Left ventricle myocardium inferior (tissue), 1 donor: ENCODE results near the gene PAIP1. TPM values are rescaled to one million over a fixed set of nuclear protein-coding genes. Genes with fewer than 3 reads are reported as not detected.
A peak's percentile ranks its signal among the peaks of the same experiment; 100 is the strongest.

Experiments used
- DNase-seq: peaks from one replicate; pipeline ENCODE4 v3.0.0-alpha.2; 2020
- H3K27ac ChIP-seq: fragments of 200-600 bp; replicated peaks from 2 replicates; pipeline ENCODE4 v1.8.0; 2021
- H3K27me3 ChIP-seq: fragments of 200-600 bp; 2 replicates; pipeline ENCODE4 v1.8.0; 2021; ENCODE audit warnings: low read depth
- H3K36me3 ChIP-seq: fragments of 200-600 bp; 2 replicates; pipeline ENCODE4 v1.8.0; 2021
- H3K4me1 ChIP-seq: fragments of 200-600 bp; 2 replicates; pipeline ENCODE4 v1.8.0; 2021
- H3K4me3 ChIP-seq: fragments of 200-600 bp; 2 replicates; pipeline ENCODE4 v1.8.0; 2021; ENCODE audit warnings: mild to moderate bottlenecking, moderate library complexity
- H3K9me3 ChIP-seq: fragments of 200-600 bp; replicated peaks from 2 replicates; pipeline ENCODE4 v1.8.0; 2021
- CTCF ChIP-seq: fragments of 200-600 bp; IDR thresholded peaks from 2 replicates; pipeline ENCODE4 v1.8.0; 2021; ENCODE audit warnings: antibody characterized with exemption, mild to moderate bottlenecking, borderline replicate concordance
- intact Hi-C: fragments of 100-400 bp; cut with micrococcal nuclease; formaldehyde crosslinking; loops from one replicate; pipeline ENCODE4 v1.11.0; 2022
- long read RNA-seq: library from polyadenylated mRNA; unstranded; transcript quantifications from one replicate; pipeline ENCODE4 v2.0.0, GENCODE V29; 2021
- total RNA-seq: library from RNA; stranded (reverse); fragmentation: NEBNext Ultra II Directional; extraction: Animal tissue kit (Norgen Biotek cat#: 25700); gene quantifications from one replicate; pipeline ENCODE4 v1.2.1, GENCODE V29; 2021
- donor health status: DM: no; HTN: yes; CAD: no; lungs with severe emphysema.

The PAIP1 gene
- 129 TPM for total RNA-seq
- long read RNA-seq, transcript PAIP1-203 (11 exons, 1,734 nt): minor isoform, 63 of 291 reads
- long read RNA-seq, transcript PAIP1-201 (11 exons, 2,782 nt): major isoform, 202 of 291 reads
- long read RNA-seq, partial matches to known transcripts: 4 of 291 reads
- long read RNA-seq, other reads (novel, unspliced or antisense): 21 of 291 reads

- Histone ChIP-seq H3K9me3 (no peaks in the 10 kb centered on the region), H3K4me1 (peaks cover 56% of the 10 kb centered on the region), H3K27me3 (no peaks in the 10 kb centered on the region), H3K4me3 (peak within 1 kb of the TSS; percentile 85), H3K27ac (peak within 1 kb of the TSS; percentile 98), H3K36me3 (peaks cover 3% of the 10 kb centered on the region)
- peak; percentile 82 for TF ChIP-seq CTCF
- peak; percentile 85 for DNase-seq
- intact Hi-C loops: loop anchor here (10.0 kb wide), 1 partner anchor 48 kb away; the partner anchor contains the start of gene NNT
These were observed at the start of gene PAIP1 for GRCh38 chr5:43556857-43557542. Gene PAIP1 (minus strand): TSS chr5:43557077. CDS start chr5:43556846, 231 bp downstream.

GRCh38 chr5:43606351-43606750 is 49.5 kb upstream of the PAIP1 start:
- Histone ChIP-seq H3K27me3 (no peaks in the 10 kb centered on the region), H3K27ac (peak overlapping the region; percentile 61), H3K9me3 (no peaks in the 10 kb centered on the region), H3K4me3 (peak overlapping the region; percentile 3), H3K4me1 (peaks cover 90% of the 10 kb centered on the region), H3K36me3 (peaks cover 30% of the 10 kb centered on the region)
- no peak for DNase-seq
- no peak for TF ChIP-seq CTCF
- intact Hi-C loops: loop anchor here (10.0 kb wide), 1 partner anchor 52 kb away; the partner anchor contains the start of gene PAIP1

GRCh38 chr5:43604699-43605098 is 47.8 kb upstream of the PAIP1 start:
- peak overlapping the region; percentile 87 for H3K4me3 ChIP-seq

GRCh38 chr5:43603344-43604217 is 46.7 kb upstream of the PAIP1 start:
- no peak for TF ChIP-seq CTCF
- H3K27me3 ChIP-seq: no peaks in the 10 kb centered on the region
- H3K36me3 ChIP-seq: peaks cover 6% of the 10 kb centered on the region
- peaks cover 84% of the 10 kb centered on the region for H3K4me1 ChIP-seq
- peak overlapping the region; percentile 87 for H3K4me3 ChIP-seq
- intact Hi-C loops: loop anchor here (10.0 kb wide), 1 partner anchor 49 kb away; the partner anchor contains the start of gene PAIP1
- H3K27ac ChIP-seq: peak overlapping the region; percentile 97
- peak; percentile 82 for DNase-seq
- no peaks in the 10 kb centered on the region for H3K9me3 ChIP-seq

More at GRCh38 chr5:43604699-43605098, 47.8 kb upstream of the PAIP1 start:
- Histone ChIP-seq H3K36me3 (peaks cover 14% of the 10 kb centered on the region), H3K27me3 (no peaks in the 10 kb centered on the region), H3K4me1 (peaks cover 92% of the 10 kb centered on the region), H3K27ac (peak overlapping the region; percentile 97), H3K9me3 (no peaks in the 10 kb centered on the region)
- no peak for DNase-seq
- intact Hi-C loops: loop anchor here (10.0 kb wide), 1 partner anchor 50 kb away; the partner anchor contains the start of gene PAIP1
- no peak for TF ChIP-seq CTCF
